Activated naive CD8-positive, alpha-beta T cell (primary cell): ENCODE measurements around the gene MLLT6.
A peak's percentile ranks its signal among the peaks of the same experiment; 100 is the strongest.
"Not testable (repeated sequence)": the region's sequence is repeated elsewhere in the genome, so short reads cannot be mapped to it uniquely, and the experiment has no call there.

Experiments used
- H3K27ac Mint-ChIP-seq: one replicate; pipeline ENCODE4 v1.8.0; 2021; ENCODE audit warnings: mixed read lengths
- H3K27me3 Mint-ChIP-seq: one replicate; pipeline ENCODE4 v1.8.0; 2021; ENCODE audit warnings: mixed read lengths
- H3K36me3 Mint-ChIP-seq: one replicate; pipeline ENCODE4 v1.8.0; 2021; ENCODE audit warnings: mixed read lengths
- H3K4me1 Mint-ChIP-seq: one replicate; pipeline ENCODE4 v1.8.0; 2021; ENCODE audit warnings: low read depth, mixed read lengths
- H3K4me3 Mint-ChIP-seq: one replicate; pipeline ENCODE4 v1.8.0; 2021; ENCODE audit warnings: mild to moderate bottlenecking, mixed read lengths
- H3K9me3 Mint-ChIP-seq: one replicate; pipeline ENCODE4 v1.8.0; 2021; ENCODE audit warnings: low read depth, mixed read lengths

The MLLT6 gene

DNA sequence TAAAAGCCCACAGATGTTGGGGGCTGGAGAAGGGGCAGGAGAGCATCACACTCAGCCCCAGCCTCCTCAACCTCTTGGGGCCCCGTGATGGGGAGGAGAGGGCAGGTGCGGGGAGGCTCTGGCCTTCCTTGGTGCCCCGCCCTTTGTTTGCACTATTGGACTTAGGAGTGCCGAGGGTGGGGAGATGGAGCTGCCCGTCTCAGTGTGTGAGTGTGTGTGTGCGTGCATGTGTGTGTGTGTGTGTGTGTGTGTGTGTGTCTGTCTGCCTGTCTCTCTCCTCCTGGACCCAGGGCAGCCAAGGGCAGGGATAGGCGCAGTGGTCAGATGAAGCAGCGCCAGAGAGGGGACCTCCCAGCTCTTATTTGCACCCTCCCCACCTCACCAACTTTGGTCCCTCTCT, 21.1 kb downstream of the MLLT6 start:
- not testable (repeated sequence) for H3K27me3 Mint-ChIP-seq, H3K36me3 Mint-ChIP-seq, H3K4me3 Mint-ChIP-seq, H3K9me3 Mint-ChIP-seq
- peak overlapping the region; percentile 64 for H3K27ac Mint-ChIP-seq
- peaks cover 60% of the 10 kb centered on the region for H3K4me1 Mint-ChIP-seq

GRCh38 chr17:38727736-38728135, 22.7 kb downstream of the MLLT6 start:
- peaks cover 71% of the 10 kb centered on the region for H3K4me1 Mint-ChIP-seq
- H3K36me3 Mint-ChIP-seq: peaks cover 2% of the 10 kb centered on the region
- H3K4me3 Mint-ChIP-seq: peak overlapping the region; percentile 76

DNA sequence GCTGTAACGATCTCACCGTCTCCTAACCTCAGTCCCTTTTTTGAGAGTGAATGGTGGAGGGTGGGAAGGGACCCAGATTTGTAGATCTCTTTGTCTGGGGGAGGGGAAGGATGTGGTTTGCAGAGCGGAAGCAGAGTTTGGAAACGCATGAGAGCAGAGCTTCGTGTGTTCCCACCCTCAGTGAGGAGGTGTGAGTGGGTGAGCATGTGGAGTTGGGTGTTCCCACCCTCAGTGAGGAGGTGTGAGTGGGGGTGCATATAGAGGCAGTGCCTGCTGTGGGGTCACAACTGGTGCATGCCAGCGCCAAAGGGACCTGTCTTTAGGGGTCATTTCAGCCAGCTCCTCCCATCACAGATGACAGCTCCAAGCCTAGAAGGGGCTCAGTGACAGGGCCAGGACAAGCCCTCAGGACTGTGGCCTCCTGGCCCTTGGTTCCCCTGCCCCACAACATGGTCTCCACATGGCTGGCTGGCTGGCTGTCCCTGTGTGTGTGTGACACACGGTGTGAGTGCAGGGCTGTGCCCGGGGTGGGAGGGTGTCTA, 23.3 kb downstream of the MLLT6 start:
- Mint-ChIP-seq H3K36me3 (peaks cover 2% of the 10 kb centered on the region), H3K27ac (peak overlapping the region; percentile 96), H3K4me1 (peaks cover 73% of the 10 kb centered on the region), H3K9me3 (no peaks in the 10 kb centered on the region), H3K4me3 (peak overlapping the region; percentile 76), H3K27me3 (no peaks in the 10 kb centered on the region)

More at GRCh38 chr17:38727736-38728135, 22.7 kb downstream of the MLLT6 start:
- Mint-ChIP-seq H3K27me3 (no peaks in the 10 kb centered on the region), H3K27ac (peak overlapping the region; percentile 96), H3K9me3 (no peaks in the 10 kb centered on the region)

- H3K27ac Mint-ChIP-seq: peak overlapping the region; percentile 96
- peak overlapping the region; percentile 74 for H3K4me3 Mint-ChIP-seq
- peaks cover 77% of the 10 kb centered on the region for H3K4me1 Mint-ChIP-seq
- H3K36me3 Mint-ChIP-seq: peaks cover 2% of the 10 kb centered on the region
- H3K27me3 Mint-ChIP-seq: no peaks in the 10 kb centered on the region
- H3K9me3 Mint-ChIP-seq: no peaks in the 10 kb centered on the region
Observed at GRCh38 chr17:38729368-38729885, 24.4 kb downstream of the MLLT6 start.

DNA sequence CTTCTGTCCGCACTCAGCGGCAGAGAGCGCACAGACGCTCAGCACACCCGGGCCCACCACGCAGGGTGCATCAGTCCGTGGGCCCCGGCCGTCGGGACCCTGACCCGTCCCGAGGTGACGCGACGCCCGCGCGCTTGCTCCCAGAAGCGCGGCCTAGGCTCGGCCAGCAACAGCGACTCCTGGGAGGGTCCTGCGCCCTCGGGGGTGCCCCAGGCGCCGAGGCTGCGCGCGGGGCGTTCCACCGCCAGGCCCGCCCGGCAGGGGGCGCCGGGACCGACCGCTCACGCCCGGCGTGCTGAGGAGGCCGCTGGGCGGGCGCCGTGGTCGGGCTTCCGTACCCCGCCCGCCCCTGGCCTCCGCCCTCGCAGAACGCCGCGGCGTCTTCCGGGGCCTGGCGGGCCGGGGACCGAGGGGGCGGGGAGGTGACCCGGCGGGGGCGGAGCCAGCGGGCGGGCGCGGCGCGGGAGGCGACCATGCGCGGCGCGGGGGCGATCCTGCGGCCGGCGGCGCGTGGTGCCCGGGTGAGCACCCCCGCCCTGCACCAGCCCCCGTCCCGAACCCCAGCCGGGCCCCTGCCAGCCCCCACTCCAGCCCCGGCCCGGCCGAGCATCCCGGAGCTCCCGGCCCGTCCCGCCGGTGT, 24.9 kb downstream of the MLLT6 start, which contains the start of gene CISD3:
CISD3 (plus strand) TSS at position 456 of the 640 bp plus-strand sequence; CDS start at position 474, 18 bp downstream.
- no peaks in the 10 kb centered on the region for H3K27me3 Mint-ChIP-seq
- peak within 1 kb of the TSS; percentile 96 for H3K27ac Mint-ChIP-seq
- peaks cover 2% of the 10 kb centered on the region for H3K36me3 Mint-ChIP-seq
- H3K4me3 Mint-ChIP-seq: peak within 1 kb of the TSS; percentile 98
- H3K4me1 Mint-ChIP-seq: peaks cover 79% of the 10 kb centered on the region
- H3K9me3 Mint-ChIP-seq: no peaks in the 10 kb centered on the region

- Mint-ChIP-seq H3K36me3 (peaks cover 2% of the 10 kb centered on the region), H3K9me3 (no peaks in the 10 kb centered on the region), H3K27ac (peak overlapping the region; percentile 94), H3K4me3 (peak overlapping the region; percentile 98), H3K4me1 (peaks cover 78% of the 10 kb centered on the region), H3K27me3 (no peaks in the 10 kb centered on the region)
Observed at GRCh38 chr17:38730526-38731379, 25.7 kb downstream of the MLLT6 start.

DNA sequence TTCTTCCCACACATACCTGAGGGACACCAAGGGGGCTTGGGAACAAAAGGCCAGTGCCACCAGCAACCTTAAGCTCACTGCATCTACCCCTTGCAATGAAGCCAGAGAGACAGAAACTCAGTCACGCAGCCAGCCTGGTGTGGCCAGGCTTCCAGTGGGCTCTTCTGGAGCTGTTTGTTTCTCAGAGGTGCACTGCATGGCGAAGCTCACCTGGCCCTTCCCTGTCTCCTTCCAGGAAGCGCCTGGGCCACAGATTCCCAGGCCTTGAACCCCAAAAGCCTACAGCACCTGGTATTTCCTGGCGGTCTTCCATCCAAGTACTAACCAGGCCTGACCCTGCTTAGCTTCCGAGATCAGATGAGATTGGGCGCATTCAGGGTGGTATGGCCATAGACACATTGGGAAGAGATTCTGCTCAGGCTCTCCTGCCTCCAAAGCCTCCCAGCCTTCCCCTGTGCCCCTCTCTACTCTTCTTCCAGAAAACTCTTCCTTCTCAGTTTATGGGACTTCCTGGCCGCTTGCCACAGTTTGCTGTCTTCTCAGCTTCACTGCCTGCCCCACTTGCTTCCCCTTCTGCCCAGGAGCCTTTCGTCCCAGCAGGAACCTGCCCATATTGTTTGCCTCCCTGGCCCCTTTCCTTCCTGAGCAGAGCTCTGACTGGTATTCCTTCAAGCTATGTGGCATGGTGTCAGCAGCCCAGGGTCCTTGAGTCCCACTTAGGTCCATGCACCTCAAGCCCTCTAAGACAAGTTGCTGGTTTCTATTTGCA, 26.6 kb downstream of the MLLT6 start:
- H3K36me3 Mint-ChIP-seq: peaks cover 2% of the 10 kb centered on the region
- no peaks in the 10 kb centered on the region for H3K9me3 Mint-ChIP-seq
- peaks cover 73% of the 10 kb centered on the region for H3K4me1 Mint-ChIP-seq
- no peaks in the 10 kb centered on the region for H3K27me3 Mint-ChIP-seq
- H3K4me3 Mint-ChIP-seq: peak overlapping the region; percentile 98
- H3K27ac Mint-ChIP-seq: peak overlapping the region; percentile 85

- Mint-ChIP-seq H3K4me1 (peaks cover 64% of the 10 kb centered on the region), H3K4me3 (peak overlapping the region; percentile 98), H3K36me3 (peaks cover 2% of the 10 kb centered on the region), H3K27me3 (no peaks in the 10 kb centered on the region), H3K9me3 (no peaks in the 10 kb centered on the region), H3K27ac (peak overlapping the region; percentile 85)
Observed at GRCh38 chr17:38732376-38733281, 27.6 kb downstream of the MLLT6 start.

GRCh38 chr17:38733282-38733981, 28.4 kb downstream of the MLLT6 start:
- Mint-ChIP-seq H3K36me3 (no peaks in the 10 kb centered on the region), H3K4me3 (peak overlapping the region; percentile 62), H3K27ac (peak overlapping the region; percentile 85), H3K4me1 (peaks cover 56% of the 10 kb centered on the region), H3K27me3 (no peaks in the 10 kb centered on the region), H3K9me3 (no peaks in the 10 kb centered on the region)

DNA sequence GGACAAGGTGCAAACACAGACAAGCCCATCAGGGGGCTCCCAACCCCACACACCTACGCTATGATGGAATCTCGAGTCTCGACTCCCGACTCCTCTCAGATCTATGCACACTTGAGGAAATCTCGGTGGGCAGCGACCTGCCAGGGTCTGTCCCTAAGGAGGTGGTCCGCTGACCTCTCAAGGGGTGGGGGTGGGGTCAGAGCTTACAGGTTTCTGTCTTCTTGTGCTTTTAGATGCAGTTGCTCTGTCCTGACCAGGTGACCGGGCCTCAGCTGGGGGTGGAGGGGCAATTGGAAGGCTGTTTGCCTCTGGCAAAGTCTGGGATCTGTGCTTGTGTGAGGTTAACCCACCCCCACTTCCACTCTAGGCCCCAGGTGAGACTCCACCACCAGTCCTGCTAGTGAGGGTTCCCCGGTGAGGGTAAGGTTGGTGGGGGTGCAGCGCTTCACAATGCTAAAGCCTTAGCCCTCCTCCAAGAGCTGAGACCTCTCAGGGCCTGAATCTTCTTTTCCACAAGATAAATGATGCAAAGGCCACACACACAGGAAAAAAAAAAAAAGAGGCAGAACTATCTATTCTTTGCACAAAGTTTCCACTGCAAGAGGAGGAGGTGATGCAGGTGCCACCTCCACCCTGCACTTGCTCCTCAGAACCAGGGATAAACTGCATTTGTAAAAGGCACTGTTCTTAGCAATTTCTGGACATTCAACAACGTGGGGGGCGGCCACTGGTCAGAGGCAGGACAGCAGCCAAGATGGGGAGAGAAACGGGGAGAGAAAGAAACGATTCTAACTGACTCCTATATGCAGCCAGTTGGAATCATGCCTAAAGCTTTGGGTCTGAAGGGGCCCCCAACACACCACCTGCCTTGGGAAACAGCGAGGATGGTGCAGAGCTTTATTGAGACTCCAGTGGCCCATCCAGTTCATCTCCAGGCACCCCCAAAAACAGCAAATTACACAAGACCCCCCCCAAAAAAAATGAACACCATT, 29.2 kb downstream of the MLLT6 start:
- Mint-ChIP-seq H3K27me3 (no peaks in the 10 kb centered on the region), H3K4me1 (peaks cover 47% of the 10 kb centered on the region), H3K27ac (peak overlapping the region; percentile 90), H3K9me3 (no peaks in the 10 kb centered on the region), H3K4me3 (peak overlapping the region; percentile 73), H3K36me3 (no peaks in the 10 kb centered on the region)

DNA sequence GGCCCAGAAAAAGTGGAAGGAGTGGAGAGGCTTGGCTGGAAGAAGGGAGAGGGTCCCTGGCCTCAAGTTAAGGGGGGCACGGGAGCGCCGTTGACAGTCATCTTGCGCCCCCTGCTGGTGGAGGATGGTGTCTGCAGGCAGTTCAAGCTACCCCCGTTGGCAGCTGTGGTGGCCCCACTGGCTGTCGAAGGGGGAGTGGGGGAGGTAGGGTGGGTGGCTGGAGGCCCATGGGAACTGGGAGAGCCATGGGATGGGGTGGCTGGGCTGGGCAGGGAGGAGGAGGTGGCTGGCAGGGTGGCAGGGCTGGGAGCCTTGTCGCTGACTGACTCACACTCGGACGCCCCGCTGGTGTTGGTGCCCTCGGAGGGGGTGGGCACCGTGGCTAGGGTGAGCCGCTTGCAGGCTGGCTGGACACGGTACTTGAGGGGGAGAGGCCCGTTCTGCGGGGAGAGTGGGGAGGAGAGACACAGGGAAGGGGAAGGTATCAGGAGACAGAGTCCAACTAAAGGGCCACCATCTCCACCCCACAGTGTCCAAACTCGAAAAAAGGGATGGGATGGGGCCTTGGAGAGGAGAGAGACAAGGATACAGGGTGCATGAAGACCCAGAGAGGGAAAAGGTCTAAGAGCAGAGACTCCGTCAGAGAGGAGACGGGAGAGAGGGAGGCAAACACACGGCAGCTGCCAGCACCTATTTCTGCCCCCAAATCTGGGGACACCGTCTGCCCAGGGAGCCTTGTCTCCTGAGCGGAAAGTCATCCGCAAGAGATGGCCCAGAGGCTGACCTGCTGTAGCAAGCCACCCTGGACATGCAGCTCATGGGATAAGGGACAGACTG, 30.3 kb downstream of the MLLT6 start:
- H3K9me3 Mint-ChIP-seq: no peaks in the 10 kb centered on the region
- H3K4me3 Mint-ChIP-seq: no peak overlapping the region
- peaks cover 43% of the 10 kb centered on the region for H3K4me1 Mint-ChIP-seq
- peak overlapping the region; percentile 66 for H3K27ac Mint-ChIP-seq
- H3K36me3 Mint-ChIP-seq: no peaks in the 10 kb centered on the region
- H3K27me3 Mint-ChIP-seq: no peaks in the 10 kb centered on the region
